HL-60/S4 (cell line): ENCODE measurements around the gene BBOF1.
"Not testable (repeated sequence)": the region's sequence is repeated elsewhere in the genome, so short reads cannot be mapped to it uniquely, and the experiment has no call there.

ENCODE experiments used
- in situ Hi-C: fragments of 300-500 bp; cut with MboI; formaldehyde crosslinking; loops from 2 replicates; pipeline ENCODE4 v1.14.3; 2022; ENCODE audit warnings: low sequenced_read_pairs

The BBOF1 gene

GRCh38 chr14:74018586-74019407 is at the start of gene BBOF1, which contains the start of gene ENTPD5:
BBOF1 (plus strand) TSS chr14:74019349; CDS start chr14:74019479, 130 bp downstream.
ENTPD5 (minus strand) TSS chr14:74019288; CDS start chr14:73988102, 31,186 bp downstream.
- in situ Hi-C loops: no loop called here

- in situ Hi-C loops: no loop called here
These were observed 45.7 kb upstream of the BBOF1 start for GRCh38 chr14:73973497-73973896.

- in situ Hi-C loops: no loop called here
These were observed 43.0 kb upstream of the BBOF1 start for GRCh38 chr14:73976125-73976524.

- in situ Hi-C loops: no loop called here
These were observed 41.3 kb upstream of the BBOF1 start for GRCh38 chr14:73977896-73978295.

- in situ Hi-C loops: no loop called here
These were observed 31.1 kb upstream of the BBOF1 start for GRCh38 chr14:73988065-73988464.

- in situ Hi-C loops: not testable (repeated sequence)
These were observed 30.5 kb upstream of the BBOF1 start for GRCh38 chr14:73988656-73989055.

- in situ Hi-C loops: no loop called here
These were observed 28.1 kb upstream of the BBOF1 start for GRCh38 chr14:73991092-73991491.

- in situ Hi-C loops: not testable (repeated sequence)
These were observed 24.2 kb upstream of the BBOF1 start for GRCh38 chr14:73994926-73995325.

GRCh38 chr14:73995977-73996378 is 23.2 kb upstream of the BBOF1 start:
- in situ Hi-C loops: no loop called here

GRCh38 chr14:73996731-73997107 is 22.4 kb upstream of the BBOF1 start:
- in situ Hi-C loops: no loop called here

- in situ Hi-C loops: no loop called here
These were observed 21.8 kb upstream of the BBOF1 start for GRCh38 chr14:73997108-73997943.

- in situ Hi-C loops: no loop called here
These were observed 21.2 kb upstream of the BBOF1 start for GRCh38 chr14:73997944-73998447.

GRCh38 chr14:73998726-73999125 is 20.4 kb upstream of the BBOF1 start:
- in situ Hi-C loops: no loop called here

GRCh38 chr14:74005664-74006063 is 13.5 kb upstream of the BBOF1 start:
- in situ Hi-C loops: not testable (repeated sequence)

- in situ Hi-C loops: no loop called here
These were observed 10.2 kb upstream of the BBOF1 start for GRCh38 chr14:74008843-74009499.

GRCh38 chr14:74014299-74014698 is 4.8 kb upstream of the BBOF1 start:
- in situ Hi-C loops: no loop called here

GRCh38 chr14:74015176-74015575 is 4.0 kb upstream of the BBOF1 start:
- in situ Hi-C loops: no loop called here

- in situ Hi-C loops: no loop called here
These were observed 3.2 kb upstream of the BBOF1 start for GRCh38 chr14:74015963-74016362.

- in situ Hi-C loops: no loop called here
These were observed 969 bp upstream of the BBOF1 start for GRCh38 chr14:74018174-74018585.

GRCh38 chr14:74019408-74020137 is 424 bp downstream of the BBOF1 start:
- in situ Hi-C loops: no loop called here
